Amygdala (tissue), 56 donors: ENCODE results near the gene FCGBP.
"Not testable (repeated sequence)": the region's sequence is repeated elsewhere in the genome, so short reads cannot be mapped to it uniquely, and the experiment has no call there.

Source experiments
- DNase-seq, 56 donors: peaks; one replicate each; lab custom pipeline; 2025; lab: John Stamatoyannopoulos, UW

FCGBP gene

DNA sequence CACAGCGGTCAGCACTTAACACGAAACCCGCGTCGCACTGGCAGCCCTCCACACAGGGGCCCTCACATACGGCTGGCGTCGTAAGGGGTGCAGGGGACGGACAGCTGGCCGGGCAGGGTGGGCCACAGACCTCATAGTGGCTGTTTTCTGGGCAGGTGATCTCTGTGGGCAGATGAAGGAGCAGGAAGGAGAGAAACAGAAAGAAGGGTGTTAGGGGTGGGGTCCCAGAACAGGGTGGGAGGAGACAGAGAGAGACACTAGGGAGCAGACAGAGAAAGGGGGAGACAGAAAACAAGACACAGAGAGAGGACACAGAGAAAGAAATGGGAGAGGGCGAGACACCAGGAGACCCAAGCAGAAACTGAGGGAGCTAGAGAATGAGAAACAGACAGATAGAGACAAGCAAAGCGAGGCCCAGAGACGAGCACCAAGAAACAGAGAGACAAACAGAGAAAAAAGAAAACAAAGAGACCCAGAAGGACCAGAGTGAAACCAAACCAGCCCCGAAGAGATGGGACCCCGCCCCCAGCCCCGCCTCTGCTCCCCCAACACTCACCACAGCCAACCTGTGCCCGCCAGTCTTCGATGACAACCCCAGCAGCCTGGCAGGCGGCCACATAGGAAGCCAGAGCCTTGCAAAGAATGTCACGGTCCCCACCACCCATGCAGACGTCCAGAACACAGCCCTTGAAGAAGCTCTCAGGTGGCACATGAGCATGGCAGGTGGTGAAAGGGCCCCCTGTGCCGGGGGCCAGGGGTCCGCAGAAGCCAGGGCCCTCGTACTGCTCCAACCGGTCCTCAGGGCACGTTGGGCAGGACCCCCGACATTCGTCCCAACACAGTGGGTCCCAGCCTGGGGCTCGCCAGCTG is 40.8 kb downstream of the FCGBP start:
- not testable (repeated sequence) for DNase-seq

DNA sequence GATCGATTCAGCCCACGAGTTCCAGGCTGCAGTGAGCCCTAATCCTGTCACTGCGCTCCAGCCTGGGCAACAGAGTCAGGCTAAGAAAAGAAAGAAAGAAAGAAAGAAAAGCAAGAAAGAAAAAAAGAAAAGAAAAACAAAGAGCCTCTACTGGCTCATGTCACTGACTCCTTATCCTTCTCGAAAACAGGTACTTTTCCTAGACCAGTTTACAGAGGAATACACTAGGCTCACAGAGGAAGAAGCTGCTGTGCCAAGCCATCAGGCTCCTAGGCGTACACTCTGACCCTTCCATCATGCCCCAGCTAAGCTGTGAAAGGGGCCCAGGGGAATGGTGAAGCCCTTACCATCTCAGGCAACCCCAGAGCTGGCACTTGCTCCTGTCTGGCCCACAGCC is 41.9 kb downstream of the FCGBP start:
- not testable (repeated sequence) for DNase-seq

DNA sequence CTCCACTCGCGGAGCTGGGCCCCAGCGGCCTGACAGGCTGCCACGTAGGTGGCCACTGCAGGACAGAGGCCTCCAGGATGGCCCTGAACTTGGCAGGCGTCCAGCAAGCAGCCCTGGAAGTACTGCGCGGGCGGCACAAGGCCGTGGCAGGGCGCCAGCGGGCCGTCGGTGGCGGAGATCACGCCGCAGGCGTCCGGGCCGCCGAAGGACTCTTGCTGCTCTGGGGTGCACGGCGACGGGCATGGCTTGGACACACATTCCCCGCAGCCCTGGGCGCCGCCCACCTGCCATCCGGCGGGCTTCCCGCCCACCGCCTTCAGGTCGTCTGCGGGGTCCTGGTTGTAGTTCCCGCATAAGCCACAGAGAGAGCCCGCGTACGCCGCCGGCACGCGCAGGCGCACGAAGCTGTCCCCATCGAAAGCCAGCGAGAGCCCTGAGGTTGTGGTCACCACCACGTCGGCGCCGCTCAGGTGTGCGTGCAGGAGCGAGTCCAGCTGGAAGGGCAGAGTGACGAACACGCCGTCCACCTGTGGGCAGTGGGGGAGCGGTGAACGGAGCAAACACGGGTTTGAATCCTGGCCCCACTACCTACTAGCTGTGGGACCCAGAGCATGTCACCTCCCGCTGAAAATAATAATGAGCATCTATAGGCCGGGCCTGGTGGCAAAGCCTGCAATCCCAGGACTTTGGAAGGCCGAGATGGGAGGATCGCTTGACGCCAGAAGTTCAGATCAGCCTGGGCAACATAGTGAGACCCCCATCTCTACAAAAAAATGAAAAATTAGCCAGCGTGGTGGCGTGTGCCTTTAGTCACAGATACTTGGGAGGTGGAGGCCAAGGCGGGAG is 42.6 kb downstream of the FCGBP start:
- DNase-seq: peak in 1 of 56 donors; percentile 29

DNA sequence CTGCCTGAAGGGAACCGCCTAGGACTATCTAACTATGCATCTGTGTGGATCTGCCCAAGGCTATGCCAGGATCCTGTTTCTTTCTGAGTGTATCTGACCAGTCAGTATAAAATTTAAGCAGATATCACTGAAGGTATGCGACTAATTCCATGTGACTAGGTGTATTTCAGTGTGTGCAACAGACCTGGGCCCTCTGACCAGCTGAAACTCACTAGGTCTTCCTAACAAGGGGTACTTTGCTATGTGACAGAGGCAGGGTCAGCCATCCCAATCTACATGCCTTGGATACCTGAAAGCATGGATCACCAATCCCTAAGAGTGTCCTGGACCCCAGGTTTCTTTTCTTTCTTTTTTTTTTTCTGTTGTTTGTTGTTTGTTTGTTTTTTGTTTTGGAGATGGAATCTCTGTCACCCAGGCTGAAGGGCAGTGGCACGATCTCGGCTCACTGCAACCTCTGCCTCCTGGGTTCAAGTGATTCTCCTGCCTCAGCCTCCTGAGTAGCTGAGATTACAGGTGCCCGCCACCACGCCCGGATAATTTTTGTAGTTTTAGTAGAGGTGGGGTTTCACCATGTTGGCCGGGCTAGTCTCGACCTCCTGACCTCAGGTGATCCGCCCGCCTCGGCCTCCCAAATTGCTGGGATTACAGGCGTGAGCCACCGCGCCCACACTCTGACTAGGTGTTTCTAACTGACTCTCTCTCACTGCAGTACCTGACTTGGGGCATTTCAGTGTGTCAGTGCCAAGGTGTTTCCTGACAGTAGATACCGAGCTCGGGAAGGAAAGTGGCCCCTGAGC is 43.5 kb downstream of the FCGBP start:
- DNase-seq: no peak

DNA sequence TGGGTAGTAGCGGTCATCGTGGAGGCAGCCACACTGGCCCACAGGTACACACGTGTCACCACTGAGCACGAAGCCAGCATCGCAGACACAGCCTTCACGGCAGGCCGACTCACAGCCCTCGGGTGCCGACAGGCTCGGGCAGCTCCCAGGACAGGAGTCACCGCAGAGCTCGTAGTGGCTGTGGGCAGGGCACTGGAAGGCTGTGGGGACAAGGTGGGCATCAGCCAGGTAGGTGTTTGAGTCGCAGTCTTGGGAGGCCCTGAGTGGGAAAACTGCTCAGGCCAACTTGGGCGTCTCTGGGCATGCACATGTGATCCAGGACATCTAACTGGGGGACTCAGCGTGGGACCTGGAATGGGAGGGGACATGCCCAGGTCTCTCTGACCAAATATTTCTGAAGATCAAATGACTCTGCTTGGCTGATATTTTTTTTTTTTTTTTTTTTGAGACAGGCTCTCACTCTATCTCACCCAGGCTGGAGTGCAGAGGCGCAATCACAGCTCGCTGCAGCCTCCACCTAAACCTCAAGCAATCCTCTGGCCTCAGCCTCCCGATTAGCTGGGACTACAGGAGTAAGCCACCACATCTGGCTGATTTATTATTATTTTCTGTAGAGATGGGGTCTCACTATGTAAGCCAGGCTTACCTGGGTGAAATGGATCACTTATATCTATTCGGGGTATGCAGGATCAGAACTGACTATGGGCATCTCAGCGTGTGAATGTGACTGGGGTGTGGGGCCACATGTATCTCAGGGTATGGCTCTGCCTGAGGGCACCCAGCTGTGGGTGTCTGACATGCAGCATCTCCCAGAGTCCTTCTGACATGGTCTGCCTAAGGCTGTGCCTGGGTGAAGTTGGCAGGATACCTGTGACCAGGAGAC is 44.3 kb downstream of the FCGBP start:
- not testable (repeated sequence) for DNase-seq

DNA sequence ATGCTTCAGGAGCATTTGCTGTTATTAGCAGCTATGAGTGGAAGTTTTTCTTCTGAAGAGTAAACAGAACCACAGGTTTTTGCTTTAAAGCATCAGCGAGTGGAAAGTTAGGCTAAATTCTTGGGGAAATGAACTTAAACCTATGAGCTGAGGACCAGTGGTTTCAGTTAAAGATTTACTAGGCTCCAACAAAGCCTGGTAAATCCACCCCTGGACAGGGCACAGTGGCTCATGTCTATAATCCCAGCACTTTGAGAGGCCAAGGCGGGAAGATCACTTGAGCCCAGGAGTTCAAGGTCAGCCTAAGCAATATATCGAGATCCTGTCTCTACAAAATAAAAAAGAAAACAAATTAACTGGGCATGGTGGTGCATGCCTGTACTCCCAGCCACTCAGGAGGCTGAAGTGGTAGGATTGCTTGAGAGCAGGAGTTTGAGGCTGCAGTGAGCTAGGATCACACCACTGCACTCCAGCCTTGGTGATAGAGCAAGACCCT is 46.9 kb downstream of the FCGBP start:
- DNase-seq: not testable (repeated sequence)

DNA sequence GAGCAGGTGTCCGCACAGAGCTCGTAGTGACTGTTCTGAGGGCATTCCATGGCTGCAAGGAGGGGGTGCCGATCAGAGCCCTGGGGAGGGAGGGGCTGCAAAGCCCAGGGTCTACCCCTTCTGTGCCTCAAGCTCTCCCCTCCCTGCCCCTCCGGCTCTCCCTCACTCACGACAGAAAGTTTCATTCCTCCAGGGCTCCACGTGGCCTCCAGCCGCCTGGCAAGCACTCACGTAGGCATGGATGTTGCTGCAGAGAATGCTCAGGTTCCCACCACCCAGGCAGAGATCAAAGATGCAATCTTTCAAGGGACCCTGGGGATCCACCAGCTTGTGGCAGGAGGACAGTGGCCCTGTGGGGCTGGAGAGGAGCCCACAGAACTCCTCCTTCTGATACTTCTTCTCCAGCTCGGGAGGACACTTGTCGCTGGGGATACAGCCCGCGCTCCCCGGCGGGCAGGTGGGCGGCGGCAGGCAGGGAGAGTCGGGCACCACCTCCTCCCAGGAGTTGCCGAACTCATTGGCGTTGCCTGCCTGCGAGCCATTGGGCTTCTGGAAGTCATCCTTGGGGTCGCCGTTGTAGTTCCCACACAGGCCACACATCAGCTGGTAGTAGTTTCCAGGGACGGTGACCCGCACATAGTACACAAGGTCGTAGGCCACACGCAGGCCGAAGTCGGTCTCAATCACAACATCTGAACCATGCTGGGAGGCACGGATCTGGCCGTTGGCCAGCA is 48.4 kb downstream of the FCGBP start:
- DNase-seq: not testable (repeated sequence)

DNA sequence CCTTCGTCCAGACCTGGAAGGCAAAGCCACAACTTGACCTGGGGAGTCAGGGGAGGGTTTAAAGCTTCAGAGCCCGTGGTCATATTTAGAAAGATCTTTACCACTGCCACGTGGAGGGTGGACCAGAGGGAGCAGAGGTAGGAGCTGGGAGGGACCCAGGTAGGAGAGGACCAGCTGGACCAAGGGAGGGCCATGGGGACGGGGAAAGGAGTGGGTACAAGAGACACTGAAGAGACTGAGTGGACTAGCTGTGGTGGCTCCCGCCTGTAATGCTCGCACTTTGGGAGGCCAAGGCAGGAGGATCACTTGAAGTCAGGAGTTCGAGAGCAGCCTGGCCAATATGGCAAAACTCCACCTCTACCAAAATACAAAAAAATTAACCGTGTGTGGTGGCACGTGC is 49.7 kb downstream of the FCGBP start:
- not testable (repeated sequence) for DNase-seq
